ENCODE measurements around the gene ANO10.
"Not testable (repeated sequence)": the region's sequence is repeated elsewhere in the genome, so short reads cannot be mapped to it uniquely, and the experiment has no call there.

ANO10 gene

DNA sequence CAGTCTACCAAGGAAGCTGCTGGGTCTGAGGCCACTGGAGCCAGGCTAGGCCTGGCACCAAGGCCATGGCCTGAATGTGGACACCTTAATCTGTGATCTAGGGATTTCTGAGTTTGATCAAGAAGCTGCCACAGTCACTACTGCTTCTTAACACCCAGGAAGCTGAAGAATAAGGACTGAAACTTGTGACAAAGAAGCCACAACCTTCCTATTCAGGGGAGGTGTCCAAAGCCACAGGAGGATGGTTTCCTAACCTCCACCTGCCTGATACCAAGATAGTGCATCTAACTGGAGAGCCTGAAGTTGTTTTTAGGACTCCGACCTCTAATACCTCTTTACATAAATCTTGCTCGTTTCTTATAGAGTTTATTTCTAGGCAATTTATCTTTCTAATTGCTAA is 5.5 kb upstream of the ANO10 start:
- FAIRE-seq: no peak

DNA sequence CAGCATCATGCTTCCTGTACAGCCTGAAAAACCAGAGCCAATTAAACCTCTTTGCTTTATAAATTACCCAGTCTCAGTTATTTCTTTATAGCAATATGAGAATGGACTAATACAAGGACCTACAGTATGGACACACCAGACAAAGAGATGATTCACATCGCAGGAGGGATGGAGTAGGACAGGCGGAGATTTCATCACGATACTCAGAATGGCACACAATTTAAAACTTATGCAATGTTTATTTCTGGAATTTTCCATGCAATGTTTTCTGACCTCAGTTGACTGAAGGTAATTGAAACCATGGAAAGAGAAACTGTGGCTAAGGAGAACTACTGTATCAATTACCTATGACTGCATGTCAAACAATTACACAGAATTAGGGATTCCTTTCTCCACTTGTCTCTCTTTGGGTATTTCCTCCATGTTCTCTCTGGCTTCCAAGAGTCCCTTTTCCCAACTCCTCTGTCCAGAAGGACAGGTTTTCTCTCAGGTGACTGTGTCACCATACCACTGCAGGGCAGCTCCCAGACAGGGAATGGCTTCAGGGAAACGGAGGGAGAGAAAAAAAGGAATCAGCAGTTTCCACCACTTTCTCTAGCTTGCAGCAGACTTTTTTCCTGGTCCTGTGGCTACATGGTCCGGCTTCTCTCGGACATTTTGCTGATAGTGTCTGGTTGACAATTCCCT is 3.0 kb upstream of the ANO10 start:
- FAIRE-seq: no peak

DNA sequence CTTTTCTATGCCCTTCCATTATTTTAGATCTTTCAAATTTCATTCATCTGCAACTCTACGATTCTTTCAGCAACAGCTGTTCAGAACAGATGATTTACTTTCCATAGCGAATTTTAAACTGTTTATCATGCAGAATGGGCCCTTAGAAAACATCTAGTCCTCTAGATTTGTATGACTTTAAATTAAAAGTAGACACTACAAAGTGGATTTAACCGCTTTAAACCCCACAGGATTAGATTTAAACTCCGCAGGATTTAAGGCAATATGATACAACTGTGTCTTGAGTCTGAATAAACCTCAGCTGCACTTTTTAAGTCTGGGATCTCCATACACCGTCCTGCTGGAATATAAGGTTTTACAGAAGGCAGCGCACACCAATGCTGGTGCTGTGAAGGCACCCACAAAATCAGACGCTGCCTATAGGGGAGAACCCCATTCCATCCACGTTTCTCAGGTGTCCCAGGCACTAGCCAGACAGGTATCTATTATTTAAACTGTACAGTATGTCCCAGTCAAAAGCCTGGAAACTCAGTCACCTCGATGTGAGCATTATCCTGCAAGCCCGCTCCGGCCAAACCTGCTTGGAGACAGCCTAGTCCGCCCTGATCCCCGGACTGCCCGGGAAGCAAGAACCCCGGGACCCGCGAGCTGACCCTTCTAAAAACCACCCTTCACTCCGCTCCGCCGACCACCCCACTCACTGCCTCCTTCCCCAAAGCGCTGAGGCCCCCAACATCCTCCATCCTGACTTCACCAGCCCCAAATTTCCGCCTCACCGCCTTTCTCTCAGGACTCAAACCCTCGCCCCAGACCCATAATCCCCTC is 768 bp downstream of the ANO10 start:
- no peak for FAIRE-seq

DNA sequence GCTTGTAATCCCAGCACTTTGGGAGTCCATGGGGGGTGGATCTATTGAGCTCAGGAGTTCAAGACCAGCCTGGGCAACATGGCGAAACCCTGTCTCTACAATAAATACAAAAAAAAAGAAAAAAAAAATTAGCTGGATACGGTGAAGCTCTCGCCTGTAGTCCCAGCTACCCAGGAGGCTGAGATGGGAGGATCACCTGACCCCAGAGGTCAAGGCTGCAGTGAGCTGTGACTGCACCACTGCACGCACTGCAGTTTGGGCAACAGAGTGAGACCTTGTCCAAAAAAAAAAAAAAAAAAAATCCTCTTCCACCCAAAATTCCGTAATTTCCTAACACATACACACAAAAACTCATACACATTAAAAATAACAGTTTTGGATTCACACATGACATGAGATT is 2.2 kb downstream of the ANO10 start:
- FAIRE-seq: no peak

DNA sequence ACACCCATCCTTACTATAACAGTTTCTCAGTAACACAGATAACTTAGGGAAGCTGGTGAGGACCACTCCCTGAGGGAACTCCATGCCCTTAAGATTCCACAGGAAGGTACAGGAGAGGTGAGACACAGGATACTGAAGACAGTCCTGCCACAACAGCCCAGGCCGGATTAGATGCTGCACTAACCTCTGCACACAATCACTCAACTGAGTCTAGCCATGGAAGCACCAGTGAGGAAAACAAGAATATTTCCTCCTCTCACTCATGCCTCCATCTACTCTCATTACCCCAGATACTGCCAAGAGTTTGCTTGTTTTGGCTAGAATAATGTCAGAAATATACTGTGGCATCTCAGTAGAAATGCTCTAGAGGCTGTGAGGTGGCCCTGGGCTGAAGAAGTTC is 3.7 kb downstream of the ANO10 start:
- FAIRE-seq: no peak

DNA sequence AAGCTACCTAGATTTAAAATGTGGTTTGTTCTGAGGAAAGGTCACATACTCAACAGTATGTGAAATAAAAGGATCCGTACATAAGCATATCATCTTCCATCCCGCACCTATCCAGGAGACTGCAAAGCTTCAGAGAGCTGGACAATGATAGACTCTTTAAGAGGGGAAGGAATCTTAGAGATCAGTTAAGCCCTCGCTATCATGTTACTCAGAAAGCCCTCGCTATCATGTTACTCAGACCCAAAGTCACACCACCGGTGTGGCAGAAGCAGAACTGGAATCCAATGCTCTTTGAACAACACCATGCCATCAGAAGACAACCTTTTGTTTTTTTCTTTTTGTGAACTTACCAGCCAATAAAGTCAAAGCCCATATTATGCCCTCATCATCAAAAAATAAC is 5.8 kb downstream of the ANO10 start:
- no peak for FAIRE-seq

DNA sequence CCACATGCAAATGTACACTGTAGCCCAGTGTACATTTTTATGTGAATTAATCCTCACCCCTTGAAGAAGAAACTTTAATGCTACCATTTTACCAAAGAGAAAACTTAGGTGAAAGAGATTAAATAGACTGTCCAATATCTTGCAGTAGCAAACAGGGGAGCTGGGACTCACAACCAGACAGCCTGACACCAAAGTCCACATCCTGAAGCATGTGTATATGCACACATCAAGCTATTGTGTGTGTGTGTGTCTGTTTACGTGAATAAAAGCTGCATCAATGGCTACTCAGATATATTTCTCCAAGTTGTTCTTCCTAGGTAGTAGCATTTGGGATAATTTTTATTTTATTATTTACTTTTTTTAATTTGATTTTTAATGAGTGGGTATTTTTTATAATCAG is 6.7 kb downstream of the ANO10 start:
- no peak for FAIRE-seq

DNA sequence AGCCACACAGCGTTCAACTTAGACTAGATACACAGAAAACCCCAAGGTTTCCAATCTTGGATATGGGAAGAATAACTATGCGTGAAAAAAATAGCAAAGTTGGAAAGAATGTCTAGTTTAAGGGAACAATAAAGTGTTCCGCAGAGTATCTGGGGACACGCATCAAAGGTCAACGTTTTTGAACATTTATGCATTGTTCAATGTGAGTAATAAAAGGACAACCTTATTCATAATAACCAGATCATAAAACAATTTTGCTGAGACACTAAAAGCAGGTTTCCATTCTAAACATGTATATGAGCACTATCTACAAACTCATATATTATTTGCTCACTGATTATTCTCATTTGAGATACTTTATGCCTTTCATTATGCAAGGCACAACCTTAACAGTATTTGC is 7.8 kb downstream of the ANO10 start:
- no peak for FAIRE-seq

DNA sequence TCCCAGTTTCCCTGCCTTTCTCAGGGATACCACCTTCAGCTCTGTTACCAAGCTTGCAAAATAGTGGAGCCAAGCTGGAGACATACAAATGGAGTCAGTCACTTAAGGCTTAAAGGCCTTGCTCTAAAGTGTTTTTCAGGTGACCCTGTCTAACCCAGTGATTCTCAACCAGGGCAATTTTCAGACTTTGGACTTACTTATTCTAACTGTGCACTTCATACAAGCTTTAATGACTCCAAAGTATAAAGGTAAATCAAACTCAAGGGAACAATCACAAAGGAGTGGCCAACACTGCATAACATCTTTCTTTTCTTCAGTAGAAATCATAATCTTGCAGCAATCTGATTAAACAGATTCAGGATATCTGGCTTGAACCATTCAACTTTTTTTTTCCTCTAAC is 9.4 kb downstream of the ANO10 start:
- no peak for FAIRE-seq

DNA sequence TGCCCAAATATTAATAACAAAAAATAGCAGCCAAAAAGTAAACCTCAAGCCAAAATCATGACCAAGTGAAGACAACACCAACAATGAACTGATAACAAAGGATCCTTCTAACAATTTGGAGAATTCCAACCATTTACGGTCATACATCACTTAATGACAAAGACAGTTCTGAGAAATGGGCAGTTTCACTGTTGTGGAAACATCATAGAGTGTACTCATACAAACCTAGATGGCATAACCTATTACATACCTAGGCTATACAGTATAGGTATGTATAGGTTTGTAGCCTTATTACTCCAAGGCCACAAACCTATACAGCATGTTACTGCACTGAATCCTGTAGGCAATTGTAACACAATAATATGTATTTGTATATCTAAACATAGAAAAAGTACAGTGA is 12.4 kb downstream of the ANO10 start:
- no peak for FAIRE-seq

DNA sequence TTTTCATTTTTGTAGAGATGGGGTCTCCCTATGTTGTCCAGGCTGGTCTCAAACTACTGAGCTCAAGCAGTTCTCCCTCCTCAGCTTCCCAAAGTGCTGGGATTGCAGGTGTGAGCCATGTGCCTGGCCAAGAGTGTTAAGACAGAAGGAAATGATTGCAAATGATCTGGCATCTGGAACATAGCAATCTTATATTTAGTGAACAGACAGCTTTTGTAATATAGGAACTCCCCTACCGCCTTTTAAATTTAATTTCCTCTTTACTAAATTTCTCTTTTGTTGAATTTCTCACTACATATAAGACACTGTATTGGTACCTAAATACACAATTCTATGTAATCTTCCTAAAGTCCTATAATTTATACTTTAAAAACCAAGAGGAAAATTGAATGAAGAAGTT is 13.1 kb downstream of the ANO10 start:
- no peak for FAIRE-seq

DNA sequence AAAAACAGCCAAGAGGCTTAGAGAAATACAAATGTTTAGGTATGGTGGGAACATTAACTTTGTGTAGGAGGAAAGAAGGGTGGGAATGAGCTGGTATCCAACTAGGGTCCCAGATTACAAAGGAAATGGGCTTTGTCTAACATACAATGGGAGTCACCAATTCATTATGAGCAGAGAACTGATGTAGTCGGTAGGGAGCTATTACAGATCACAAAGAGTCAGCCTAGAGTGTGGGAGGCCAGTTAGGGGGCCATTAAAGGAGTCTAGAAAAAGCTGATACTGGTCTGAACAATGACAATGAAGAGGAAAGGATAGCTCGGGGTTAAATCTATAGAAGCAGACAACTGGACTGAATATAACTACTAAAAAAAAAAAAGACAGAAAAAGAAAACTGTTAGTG is 15.5 kb downstream of the ANO10 start:
- no peak for FAIRE-seq

DNA sequence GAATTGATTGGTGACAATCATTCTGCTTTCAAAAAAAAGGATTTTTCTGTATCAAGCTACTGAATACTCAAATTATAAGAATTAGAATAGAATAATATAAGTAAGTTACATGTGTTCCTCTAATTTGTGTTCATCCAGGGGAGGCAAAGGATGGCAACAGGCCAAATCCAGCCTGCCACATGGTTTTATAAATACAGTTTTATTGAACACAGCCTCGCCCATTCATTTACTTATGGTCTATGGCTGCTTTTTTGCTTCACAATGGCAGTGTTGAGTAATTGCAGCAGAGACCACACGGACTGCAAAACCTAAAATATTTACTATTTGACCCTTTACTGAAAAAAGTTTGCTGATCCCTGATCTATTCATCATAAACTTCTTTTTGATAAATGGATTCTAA is 21.9 kb downstream of the ANO10 start:
- FAIRE-seq: not testable (repeated sequence)

DNA sequence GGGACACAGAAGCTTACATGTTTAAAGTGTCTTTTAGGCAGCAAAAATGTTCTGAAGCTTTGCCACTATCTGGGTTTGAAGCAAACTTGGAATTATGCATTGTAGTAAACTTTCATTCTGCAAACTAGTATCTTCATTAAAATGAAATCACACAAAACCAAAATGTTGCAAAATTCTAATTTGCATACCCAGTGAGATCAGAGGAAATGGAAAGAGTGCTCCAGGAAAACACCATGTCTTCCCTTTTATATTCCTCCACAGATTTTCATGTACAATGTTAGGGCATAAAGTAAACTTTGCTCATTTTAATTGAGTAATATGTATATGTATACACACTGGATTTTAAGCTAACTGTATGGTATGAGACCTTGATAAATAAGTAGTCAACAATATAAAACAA is 23.9 kb downstream of the ANO10 start:
- FAIRE-seq: no peak

DNA sequence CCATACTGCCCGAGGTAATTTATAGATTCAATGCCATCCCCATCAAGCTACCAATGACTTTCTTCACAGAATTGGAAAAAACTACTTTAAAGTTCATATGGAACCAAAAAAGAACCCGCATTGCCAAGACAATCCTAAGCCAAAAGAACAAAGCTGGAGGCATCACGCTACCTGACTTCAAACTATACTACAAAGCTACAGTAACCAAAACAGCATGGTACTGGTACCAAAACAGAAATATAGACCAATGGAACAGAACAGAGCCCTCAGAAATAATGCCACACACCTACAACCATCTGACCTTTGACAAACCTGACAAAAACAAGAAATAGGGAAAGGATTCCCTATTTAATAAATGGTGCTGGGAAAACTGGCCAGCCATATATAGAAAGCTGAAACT is 25.6 kb downstream of the ANO10 start:
- FAIRE-seq: not testable (repeated sequence)

DNA sequence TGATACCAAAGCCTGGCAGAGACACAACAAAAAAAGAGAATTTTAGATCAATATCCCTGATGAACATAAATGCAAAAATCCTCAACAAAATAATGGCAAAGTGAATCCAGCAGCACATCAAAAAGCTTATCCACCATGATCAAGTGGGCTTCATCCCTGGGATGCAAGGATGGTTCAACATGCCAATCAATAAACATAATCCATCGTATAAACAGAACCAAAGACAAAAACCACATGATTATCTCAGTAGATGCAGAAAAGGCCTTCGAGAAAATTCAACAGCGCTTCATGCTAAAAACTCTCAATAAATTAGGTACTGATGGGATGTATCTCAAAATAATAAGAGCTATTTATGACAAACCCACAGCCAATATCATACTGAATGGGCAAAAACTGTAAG is 26.5 kb downstream of the ANO10 start:
- FAIRE-seq: not testable (repeated sequence)

DNA sequence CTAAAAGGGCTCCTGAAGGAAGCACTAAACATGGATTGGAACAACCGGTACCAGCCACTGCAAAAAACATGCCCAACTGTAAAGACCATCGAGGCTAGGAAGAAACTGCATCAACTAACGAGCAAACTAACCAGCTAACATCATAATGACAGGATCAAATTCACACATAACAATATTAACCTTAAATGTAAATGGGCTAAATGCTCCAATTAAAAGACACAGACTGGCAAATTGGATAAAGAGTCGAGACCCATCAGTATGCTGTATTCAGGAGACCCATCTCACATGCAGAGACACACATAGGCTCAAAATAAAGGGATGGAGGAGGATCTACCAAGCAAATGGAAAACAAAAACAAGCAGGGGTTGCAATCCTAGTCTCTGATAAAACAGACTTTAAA is 28.2 kb downstream of the ANO10 start:
- not testable (repeated sequence) for FAIRE-seq

DNA sequence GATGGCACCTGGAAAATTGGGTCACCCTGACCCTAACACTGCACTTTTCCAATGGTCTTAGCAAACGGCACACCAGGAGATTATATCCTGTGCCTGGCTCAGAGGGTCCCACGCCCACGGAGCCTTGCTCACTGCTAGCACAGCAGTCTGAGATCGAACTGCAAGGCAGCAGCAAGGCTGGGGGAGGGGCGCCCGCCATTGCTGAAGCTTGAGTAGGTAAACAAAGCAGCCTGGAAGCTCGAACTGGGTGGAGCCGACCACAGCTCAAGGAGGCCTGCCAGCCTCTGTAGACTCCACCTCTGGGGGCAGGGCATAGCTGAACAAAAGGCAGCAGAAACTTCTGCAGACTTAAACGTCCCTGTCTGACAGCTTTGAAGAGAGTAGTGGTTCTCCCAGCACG is 29.9 kb downstream of the ANO10 start:
- FAIRE-seq: not testable (repeated sequence)

DNA sequence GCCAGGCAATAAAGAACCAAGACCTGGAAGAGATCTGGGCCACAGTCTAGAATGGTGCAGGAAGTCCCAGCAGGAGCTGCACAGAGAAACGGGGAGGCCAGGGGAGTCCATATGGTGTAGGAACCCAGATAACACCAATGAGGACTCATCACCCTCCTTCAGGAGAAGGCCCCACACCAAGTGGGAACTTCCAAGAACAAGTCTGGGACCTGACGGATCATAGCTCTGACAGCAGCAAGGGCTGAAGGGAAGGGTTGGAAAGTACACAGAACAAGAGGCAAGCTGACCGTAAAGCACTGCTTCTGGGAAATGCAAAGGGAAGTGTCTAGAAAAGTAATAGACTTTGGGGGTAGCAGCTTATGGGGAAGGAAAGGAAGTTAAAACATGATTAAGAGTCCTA is 34.5 kb downstream of the ANO10 start:
- FAIRE-seq: no peak

DNA sequence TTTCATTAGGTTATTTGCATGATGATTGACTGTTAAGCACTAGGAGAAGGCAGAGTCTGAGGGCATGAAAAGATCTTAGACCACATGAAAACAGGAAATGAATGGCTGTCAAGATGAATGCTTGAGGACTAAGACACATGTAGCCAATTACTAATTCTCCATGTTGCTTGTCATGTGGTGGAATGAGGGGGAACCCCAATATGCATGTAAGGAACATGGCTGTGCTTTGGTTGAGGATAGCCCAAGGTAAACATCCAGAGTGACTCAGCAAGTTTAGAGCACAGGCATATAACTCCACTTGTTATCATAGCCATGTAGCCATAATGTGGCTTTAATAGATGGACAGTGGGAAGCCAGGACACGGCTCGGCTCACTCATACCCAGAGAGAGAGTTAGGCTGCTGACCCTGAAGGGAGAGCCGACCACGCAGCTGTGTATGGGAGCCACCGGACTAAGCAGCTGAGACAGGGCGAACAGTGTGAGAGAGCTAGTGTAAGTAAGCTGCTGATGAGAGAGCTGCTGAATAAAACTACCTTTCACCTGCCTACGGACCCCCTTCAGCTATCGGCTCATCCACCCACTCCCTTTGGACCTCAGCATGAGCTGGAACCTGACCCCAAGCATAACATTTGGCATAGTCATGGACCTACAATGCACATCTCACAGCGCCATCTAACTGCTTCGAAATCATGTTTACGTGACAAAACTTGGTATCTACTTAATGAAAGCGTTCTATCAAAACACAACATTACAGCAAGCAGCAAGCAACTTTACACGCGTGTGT is 37.6 kb downstream of the ANO10 start:
- no peak for FAIRE-seq

DNA sequence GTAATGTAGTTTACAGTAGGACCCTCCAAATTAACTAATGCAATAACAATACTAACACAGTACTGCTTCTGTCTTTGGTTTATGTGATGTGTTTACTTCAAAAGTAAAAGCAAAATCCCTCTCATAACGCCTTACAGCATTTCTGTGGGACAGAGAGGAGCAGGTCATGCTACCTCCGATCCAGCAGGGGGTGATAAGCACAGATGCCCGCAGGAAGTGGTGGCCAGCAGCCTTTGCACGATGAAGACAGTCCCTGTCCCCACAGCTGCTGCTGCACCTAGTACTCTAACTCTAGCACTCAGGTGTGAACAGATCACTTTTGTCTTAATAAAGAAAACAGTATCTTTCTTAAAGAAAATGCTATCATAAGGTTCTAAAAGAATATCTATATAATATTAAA is 38.3 kb downstream of the ANO10 start:
- no peak for FAIRE-seq

DNA sequence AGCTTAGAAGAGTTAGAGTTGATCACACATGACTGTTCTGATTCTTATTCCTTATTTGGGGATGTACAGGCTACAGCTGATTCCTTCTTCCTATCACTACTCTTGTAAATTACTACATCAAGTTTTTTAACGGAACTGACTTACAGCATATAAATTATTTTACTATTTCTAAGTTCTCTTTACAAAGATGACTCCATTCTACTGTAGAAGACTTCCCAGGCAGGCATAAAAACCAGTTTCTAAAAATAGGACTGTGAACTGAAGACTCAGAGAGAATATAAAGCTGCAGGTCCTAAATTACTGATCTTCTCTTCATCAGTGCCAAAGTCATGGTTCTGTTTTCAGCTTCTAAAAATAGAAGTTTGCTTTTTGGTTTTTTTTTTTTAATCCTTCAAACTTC is 38.9 kb downstream of the ANO10 start:
- no peak for FAIRE-seq

DNA sequence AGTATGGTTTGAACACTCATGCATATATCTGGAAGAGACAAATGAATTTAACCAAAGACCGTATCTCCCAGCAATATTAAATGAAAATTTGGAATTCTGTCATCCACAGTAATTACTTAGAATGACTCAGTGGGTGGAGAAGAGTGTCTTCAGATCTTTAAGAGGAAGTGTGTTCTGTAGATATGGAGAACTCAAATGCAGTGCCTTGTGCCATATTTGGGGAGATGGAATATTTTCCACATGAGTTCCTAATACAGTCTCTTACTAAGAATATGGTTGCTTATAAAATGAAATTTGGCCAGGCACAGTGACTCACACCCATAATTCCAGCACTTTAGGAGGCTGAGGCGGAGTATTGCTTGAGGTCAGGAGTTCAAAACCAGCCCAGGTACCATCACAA is 40.5 kb downstream of the ANO10 start:
- FAIRE-seq: no peak

DNA sequence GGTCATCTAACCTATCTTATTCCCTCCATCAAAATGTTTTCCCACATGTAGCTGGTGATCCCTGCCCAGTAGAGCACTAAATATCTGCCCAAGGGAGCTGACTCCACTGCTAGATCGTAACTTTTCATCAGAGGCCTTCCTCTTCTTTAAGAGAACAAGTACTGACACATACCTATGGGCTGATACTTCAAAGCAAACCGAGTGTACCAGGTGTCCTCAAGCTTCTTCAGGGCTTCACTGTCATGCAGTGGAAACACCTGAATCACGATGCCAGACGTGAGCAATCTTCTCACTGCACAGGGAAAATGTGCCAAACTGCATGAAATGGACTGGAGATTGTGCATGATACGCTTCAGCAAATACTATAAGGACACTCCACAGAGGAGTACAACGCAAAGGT is 41.6 kb downstream of the ANO10 start:
- no peak for FAIRE-seq

All from G401.6 (cell line).